K562 (cell line): ENCODE results near the gene MKNK2. TPM values are rescaled to one million over a fixed set of nuclear protein-coding genes. Genes with fewer than 3 reads are reported as not detected.

ENCODE experiments used
- ATAC-seq: fragments of 200-7000 bp; cut with Tn5 transposase; 3 replicates; pipeline ENCODE4 v1.9.1; 2020; ENCODE audit warnings: moderate library complexity
- BruUV-seq: library from RNA; stranded (reverse); fragments of 400-500 nt; replicated peaks from 2 replicates; lab custom pipeline; 2021; lab: Mats Ljungman, UMichigan
- CTCF ChIA-PET: fragments of 300-600 bp; formaldehyde crosslinking; extraction: SDS; loops from one replicate; lab custom pipeline; 2021; ENCODE audit warnings: low intra/inter-chr PET ratio; lab: Yijun Ruan, JAX
- POLR2A ChIA-PET: fragments of 300-600, 350-650 bp; sonication (Branson Sonifier 250); formaldehyde crosslinking; extraction: SDS; loops from one replicate; lab custom pipeline; 2021; ENCODE audit warnings: antibody characterized with exemption, inconsistent platforms; lab: Yijun Ruan, JAX
- DNase-seq, 4 experiments: peaks; one replicate each; pipeline versions ENCODE4 v3.0.0 to v3.0.0-alpha.2; 2011 to 2018; ENCODE audit warnings: low spot score in 3 of 4, mixed read lengths in 3 of 4; ENCODE audit errors: extremely low read depth in 1 of 4
- FAIRE-seq: peaks from 2 replicates; lab custom pipeline; 2011; peaks lifted over from hg19 to GRCh38; lab: Jason Lieb, UNC
- H2AFZ ChIP-seq: 2 replicates; pipeline ENCODE4 v1.6.0; 2011; ENCODE audit warnings: low read depth, low read length, control low read depth, inconsistent platforms
- H3K27ac ChIP-seq: fragments of 200-600 bp; 3 replicates; pipeline ENCODE4 v1.8.0; 2011; ENCODE audit warnings: low read depth, mild to moderate bottlenecking, control low read depth, inconsistent platforms, low read length, moderate library complexity, mixed read lengths; ENCODE audit errors: extremely low read depth
- H3K27me3 ChIP-seq, 2 experiments: fragments of 300-600 bp in 1 of 2; 2 replicates in 1 of 2; 3 replicates in 1 of 2; pipeline versions ENCODE4 v1.6.0 to v1.8.0; 2011; ENCODE audit warnings: inconsistent platforms in 2 of 2, low read length in 2 of 2, mild to moderate bottlenecking in 1 of 2, mixed read lengths in 1 of 2, moderate library complexity in 1 of 2; ENCODE audit not compliant: control insufficient read depth in 2 of 2, insufficient read depth in 2 of 2
- H3K36me3 ChIP-seq: fragments of 300-600 bp; 3 replicates; pipeline ENCODE4 v1.8.0; 2011; ENCODE audit warnings: mild to moderate bottlenecking, low read length, inconsistent platforms; ENCODE audit not compliant: control insufficient read depth, insufficient read depth
- H3K4me1 ChIP-seq, 2 experiments: fragments of 200-600 bp in 1 of 2; replicated peaks in 1 of 2; 2 replicates in 1 of 2; 3 replicates in 1 of 2; pipeline versions ENCODE4 v1.5.1 to v1.8.0; 2011; ENCODE audit warnings: inconsistent platforms in 2 of 2, low read length in 2 of 2, mild to moderate bottlenecking in 1 of 2, mixed read lengths in 1 of 2, moderate library complexity in 1 of 2; ENCODE audit not compliant: control insufficient read depth in 2 of 2, insufficient read depth in 2 of 2
- H3K4me2 ChIP-seq: 2 replicates; pipeline ENCODE4 v1.6.1; 2011; ENCODE audit warnings: low read length, control low read depth, inconsistent platforms, mixed read lengths; ENCODE audit not compliant: insufficient read depth
- H3K4me3 ChIP-seq: fragments of 200-600 bp; sonication (generic), shearing (Covaris generic); 2 replicates; pipeline ENCODE4 v1.5.1; 2016; ENCODE audit warnings: control low read depth, inconsistent platforms
- H3K79me2 ChIP-seq: fragments of 200-600 bp; 3 replicates; pipeline ENCODE4 v1.8.0; 2011; ENCODE audit warnings: low read length, inconsistent platforms; ENCODE audit not compliant: control insufficient read depth, insufficient read depth
- H3K9ac ChIP-seq, 2 experiments: 2 replicates each; pipeline versions ENCODE4 v1.6.0 to v1.6.1; 2011; ENCODE audit warnings: low read depth in 2 of 2, low read length in 2 of 2, control low read depth in 1 of 2, inconsistent platforms in 1 of 2, mild to moderate bottlenecking in 1 of 2, mixed read lengths in 1 of 2; ENCODE audit not compliant: insufficient read depth in 1 of 2
- H3K9me1 ChIP-seq: one replicate; pipeline ENCODE4 v1.6.0; 2011; ENCODE audit warnings: inconsistent platforms, mild to moderate bottlenecking, low read length, moderate library complexity; ENCODE audit not compliant: control insufficient read depth, insufficient read depth
- H3K9me3 ChIP-seq: replicated peaks from 2 replicates; pipeline ENCODE4 v1.5.1; 2011; ENCODE audit warnings: low read depth, low read length, inconsistent platforms; ENCODE audit not compliant: control insufficient read depth, insufficient read depth
- H4K20me1 ChIP-seq: replicated peaks from 2 replicates; pipeline ENCODE4 v1.6.1; 2011; ENCODE audit warnings: low read length, inconsistent platforms, mixed read lengths; ENCODE audit not compliant: control insufficient read depth, insufficient read depth
- BCL6 ChIP-seq: fragments of 250-450 bp; sonication (Bioruptor Pico); IDR thresholded peaks from 2 replicates; pipeline ENCODE4 v1.4.0; 2020
- BRCA1 ChIP-seq, 2 experiments: fragments of 450-650 bp in 1 of 2; sonication (generic) in 1 of 2; formaldehyde crosslinking in 1 of 2; IDR thresholded peaks; 2 replicates each; pipeline versions ENCODE4 v1.5.0 to v1.6.1; 2017 to 2020; ENCODE audit warnings: mild to moderate bottlenecking in 1 of 2, missing genetic modification reagents in 1 of 2
- CBX3 ChIP-seq, 2 experiments: IDR thresholded peaks; 1 replicate in 1 of 2; 2 replicates in 1 of 2; pipeline ENCODE4 v1.6.1; 2012; ENCODE audit warnings: inconsistent platforms in 2 of 2, low read length in 2 of 2, borderline replicate concordance in 1 of 2, control low read depth in 1 of 2
- CC2D1A ChIP-seq: fragments of 450-650 bp; IDR thresholded peaks from 2 replicates; pipeline ENCODE4 v1.6.1; 2017; ENCODE audit warnings: mild to moderate bottlenecking
- CHD2 ChIP-seq: IDR thresholded peaks from 2 replicates; pipeline ENCODE4 v1.6.1; 2011; ENCODE audit warnings: low read depth, low read length
- ELF4 ChIP-seq: fragments of 450-650 bp; formaldehyde crosslinking; IDR thresholded peaks from 2 replicates; pipeline ENCODE4 v1.4.0; 2022; ENCODE audit warnings: missing genetic modification characterization
- FOXM1 ChIP-seq, 2 experiments: fragments of 450-650 bp in 1 of 2; sonication (generic) in 1 of 2; formaldehyde crosslinking in 1 of 2; IDR thresholded peaks; 2 replicates each; pipeline versions ENCODE4 v1.6.1 to v1.9.0; 2017 to 2022; ENCODE audit warnings: low read depth in 2 of 2, mild to moderate bottlenecking in 2 of 2, missing genetic modification reagents in 1 of 2, moderate library complexity in 1 of 2
- FOXO4 ChIP-seq: fragments of 450-650 bp; formaldehyde crosslinking; IDR thresholded peaks from 2 replicates; pipeline ENCODE4 v1.4.0; 2020; ENCODE audit warnings: mild to moderate bottlenecking, moderate library complexity
- POLR3A ChIP-seq: IDR thresholded peaks from 2 replicates; pipeline ENCODE4 v1.6.1; 2011; ENCODE audit warnings: borderline replicate concordance, mild to moderate bottlenecking, moderate library complexity; ENCODE audit not compliant: insufficient read length, insufficient read depth; ENCODE audit errors: extremely low read depth
- PRMT5 ChIP-seq: sonication (generic); formaldehyde crosslinking; IDR thresholded peaks from 2 replicates; pipeline ENCODE4 v1.5.0; 2020; ENCODE audit warnings: missing genetic modification reagents
- SOX6 ChIP-seq: fragments of 450-650 bp; IDR thresholded peaks from 2 replicates; pipeline ENCODE4 v1.6.1; 2014; ENCODE audit warnings: mild to moderate bottlenecking
- TSHZ1 ChIP-seq: fragments of 250-450 bp; sonication (Bioruptor Pico); IDR thresholded peaks from 2 replicates; pipeline ENCODE4 v1.4.0; 2020; ENCODE audit warnings: mild to moderate bottlenecking, moderate library complexity
- ZNF408 ChIP-seq: fragments of 250-450 bp; sonication (Bioruptor Pico); IDR thresholded peaks from 2 replicates; pipeline ENCODE4 v1.4.0; 2020; ENCODE audit warnings: low read depth, mild to moderate bottlenecking, moderate library complexity
- ZNF699 ChIP-seq: fragments of 250-450 bp; sonication (Bioruptor Pico); IDR thresholded peaks from 2 replicates; pipeline ENCODE4 v1.8.0; 2021; ENCODE audit warnings: mild to moderate bottlenecking, moderate library complexity; ENCODE audit not compliant: insufficient replicate concordance
- ZNF764 ChIP-seq: fragments of 250-450 bp; sonication (Bioruptor Pico); IDR thresholded peaks from 2 replicates; pipeline ENCODE4 v1.4.0; 2020; ENCODE audit warnings: low read depth, mild to moderate bottlenecking, moderate library complexity
- ZNF778 ChIP-seq: fragments of 450-650 bp; formaldehyde crosslinking; IDR thresholded peaks from 2 replicates; pipeline ENCODE4 v1.4.0; 2020; ENCODE audit warnings: mild to moderate bottlenecking, moderate library complexity
- ZZZ3 ChIP-seq: fragments of 450-650 bp; IDR thresholded peaks from 2 replicates; pipeline ENCODE4 v1.6.1; 2016; ENCODE audit warnings: antibody characterized with exemption, mild to moderate bottlenecking, moderate library complexity
- WGBS: fragments of 100-300 bp; shearing (Covaris generic); methylation state at CpG from one replicate; pipeline ENCODE4 v1.1.6; 2016; ENCODE audit warnings: low coverage, mixed read lengths; ENCODE audit not compliant: insufficient coverage; ENCODE audit errors: missing lambda C conversion rate; 5-methylcytosine and 5-hydroxymethylcytosine counted together
- in situ Hi-C: fragments of 300-500 bp; cut with MboI; formaldehyde crosslinking; loops from 4 replicates; pipeline ENCODE4 v1.15.0; 2018; ENCODE audit warnings: inconsistent platforms, mixed read lengths
- intact Hi-C: fragments of 100-400 bp; cut with micrococcal nuclease; formaldehyde crosslinking; loops from 2 replicates; pipeline ENCODE4 v1.14.2; 2022
- polyA plus RNA-seq, 8 experiments: library from polyadenylated mRNA; depleted of rRNA in 4 of 8; stranded (reverse) in 5 of 8; unstranded in 3 of 8; fragments of >200 nt; fragmentation: Nextera tagmentation in 2 of 8; fragmentation: Illumina TruSeq in 1 of 8; extraction: Ambion mirVana in 2 of 8; extraction: Trizol in 1 of 8; gene quantifications; 2 replicates each; pipeline versions ENCODE4 v1.2.1 to v1.2.3, GENCODE V29; 2011 to 2014; ENCODE audit warnings: inconsistent platforms in 1 of 8, missing spikeins in 1 of 8
- total RNA-seq, 7 experiments: library from RNA; depleted of rRNA in 6 of 7; stranded (reverse); fragments of >200 nt in 6 of 7; fragmentation: Illumina TruSeq in 2 of 7; extraction: Trizol in 2 of 7; gene quantifications; 2 replicates each; pipeline versions ENCODE4 v1.2.1 to v1.2.3, GENCODE V29; 2011 to 2021; ENCODE audit warnings: low replicate concordance in 1 of 7

MKNK2 gene
- total and polyA plus RNA-seq, 9 of the 15 experiments (the other 6 are each of a cell fraction or from before 2014, with no cell fraction given): 5.1 to 191 (median 51.9) TPM

- DNase-seq (no peak), ATAC-seq (no peak), FAIRE-seq (no peak)
- no TSS peak for BruUV-seq
- POLR2A ChIA-PET: interaction anchor here (0.6 to 6.8 kb wide), 4 partner anchors 16 to 572 kb away, joined by 3 to 72 read pairs (median 6); no protein-coding TSS in a partner anchor
- Histone ChIP-seq H3K9me1 (no peaks in the 10 kb centered on the region), H3K27ac (no peak overlapping the region), H3K4me2 (no peak overlapping the region), H3K9ac (no peak overlapping the region), H3K36me3 (no peaks in the 10 kb centered on the region), H3K4me3 (no peak overlapping the region), H3K4me1 (peaks cover 23 to 54% of the 10 kb centered on the region in 2 experiments), H2AFZ (no peak overlapping the region), H3K27me3 (no peaks in the 10 kb centered on the region), H3K79me2 (peaks cover 9% of the 10 kb centered on the region; the same call in 2 of the 3 replicates), H4K20me1 (no peaks in the 10 kb centered on the region), H3K9me3 (no peaks in the 10 kb centered on the region)
- intact Hi-C loops: loop anchor here (5.0 kb wide), 1 partner anchor 137 kb away; no protein-coding TSS in a partner anchor
- in situ Hi-C loops: no loop called here
- CTCF ChIA-PET: no interaction called here
- 74% methylated on average over 7 of the region's 8 CpGs for WGBS
- TF ChIP-seq PRMT5 (CRISPR knock-in tag) (no peak), CC2D1A (no peak), ELF4 (CRISPR knock-in tag) (no peak), CBX3 (IDR thresholded peaks at IDR 0.05; ENCODE audit: borderline replicate concordance in 1 of 2, low read length in 2 of 2) (no peak), ZNF699 (CRISPR knock-in tag) (no peak), CHD2 (no peak), FOXM1 (IDR thresholded peaks at IDR 0.05; ENCODE audit: low read depth) (no peak), FOXM1 (CRISPR knock-in tag; IDR thresholded peaks at IDR 0.05; ENCODE audit: low read depth) (no peak), TSHZ1 (CRISPR knock-in tag) (no peak), ZNF764 (CRISPR knock-in tag) (no peak), ZNF778 (no peak), SOX6 (no peak), ZNF408 (CRISPR knock-in tag) (no peak), BCL6 (no peak), BRCA1 (IDR thresholded peaks at IDR 0.05) (no peak), BRCA1 (CRISPR knock-in tag; IDR thresholded peaks at IDR 0.05) (no peak), ZZZ3 (no peak), FOXO4 (CRISPR knock-in tag) (no peak), POLR3A (no peak)
These were observed 12.8 kb upstream of the MKNK2 start for GRCh38 chr19:2063824-2064223.
